ENCODE data around the gene C2orf72. TPM values are rescaled to one million over a fixed set of nuclear protein-coding genes. Genes with fewer than 3 reads are reported as not detected.

C2orf72 gene
- total and polyA plus RNA-seq, 2 of the 13 experiments (the other 11 are each of a cell fraction or from before 2014, with no cell fraction given): 147 to 203 TPM

- TF ChIP-seq KLF11 (CRISPR knock-in tag; IDR thresholded peaks at IDR 0.05): no peak
- TF ChIP-seq PRPF4 (IDR thresholded peaks at IDR 0.05; ENCODE audit: low read depth, low read length, poor library complexity, severe bottlenecking): no peak
- TF ChIP-seq ZNF20 (CRISPR knock-in tag; IDR thresholded peaks at IDR 0.05): no peak
- TF ChIP-seq NCOR1 (IDR thresholded peaks at IDR 0.05; ENCODE audit: borderline replicate concordance, low read length): no peak
- TF ChIP-seq REL (CRISPR knock-in tag; conservative IDR thresholded peaks at IDR 0.05): no peak
- TF ChIP-seq, protein P1, sequence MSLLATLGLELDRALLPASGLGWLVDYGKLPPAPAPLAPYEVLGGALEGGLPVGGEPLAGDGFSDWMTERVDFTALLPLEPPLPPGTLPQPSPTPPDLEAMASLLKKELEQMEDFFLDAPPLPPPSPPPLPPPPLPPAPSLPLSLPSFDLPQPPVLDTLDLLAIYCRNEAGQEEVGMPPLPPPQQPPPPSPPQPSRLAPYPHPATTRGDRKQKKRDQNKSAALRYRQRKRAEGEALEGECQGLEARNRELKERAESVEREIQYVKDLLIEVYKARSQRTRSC (CRISPR knock-in tag; IDR thresholded peaks at IDR 0.05; ENCODE audit: low read depth): no peak
- TF ChIP-seq, protein P2, sequence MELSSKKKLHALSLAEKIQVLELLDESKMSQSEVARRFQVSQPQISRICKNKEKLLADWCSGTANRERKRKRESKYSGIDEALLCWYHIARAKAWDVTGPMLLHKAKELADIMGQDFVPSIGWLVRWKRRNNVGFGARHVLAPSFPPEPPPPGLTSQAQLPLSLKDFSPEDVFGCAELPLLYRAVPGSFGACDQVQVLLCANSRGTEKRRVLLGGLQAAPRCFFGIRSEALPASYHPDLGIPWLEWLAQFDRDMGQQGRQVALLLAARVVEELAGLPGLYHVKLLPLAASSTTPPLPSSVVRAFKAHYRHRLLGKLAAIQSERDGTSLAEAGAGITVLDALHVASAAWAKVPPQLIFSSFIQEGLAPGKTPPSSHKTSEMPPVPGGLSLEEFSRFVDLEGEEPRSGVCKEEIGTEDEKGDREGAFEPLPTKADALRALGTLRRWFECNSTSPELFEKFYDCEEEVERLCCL (CRISPR knock-in tag; IDR thresholded peaks at IDR 0.05; ENCODE audit: borderline replicate concordance): no peak; the same call in none of the 2 replicates
- TF ChIP-seq, protein P3, sequence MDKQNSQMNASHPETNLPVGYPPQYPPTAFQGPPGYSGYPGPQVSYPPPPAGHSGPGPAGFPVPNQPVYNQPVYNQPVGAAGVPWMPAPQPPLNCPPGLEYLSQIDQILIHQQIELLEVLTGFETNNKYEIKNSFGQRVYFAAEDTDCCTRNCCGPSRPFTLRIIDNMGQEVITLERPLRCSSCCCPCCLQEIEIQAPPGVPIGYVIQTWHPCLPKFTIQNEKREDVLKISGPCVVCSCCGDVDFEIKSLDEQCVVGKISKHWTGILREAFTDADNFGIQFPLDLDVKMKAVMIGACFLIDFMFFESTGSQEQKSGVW (CRISPR knock-in tag; IDR thresholded peaks at IDR 0.05; ENCODE audit: borderline replicate concordance): peak; percentile 95; the same call in 1 of the 2 replicates
- peak; percentile 66 for TF ChIP-seq ATF7-NPFF (CRISPR knock-in tag; IDR thresholded peaks at IDR 0.05; ENCODE audit: low read depth)
- peak; percentile 64; the same call in 1 of the 2 replicates for TF ChIP-seq HOMEZ (CRISPR knock-in tag; IDR thresholded peaks at IDR 0.05; ENCODE audit: low read depth)
- TF ChIP-seq ZNF644 (CRISPR knock-in tag; IDR thresholded peaks at IDR 0.05; ENCODE audit: low read depth): no peak; the same call in 1 of the 2 replicates
- no peak; the same call in 1 of the 2 replicates for TF ChIP-seq FOXO1 (CRISPR knock-in tag; IDR thresholded peaks at IDR 0.05)
- peak; percentile 69 for TF ChIP-seq ZNF331 (CRISPR knock-in tag; IDR thresholded peaks at IDR 0.05)
- TF ChIP-seq, protein P4, sequence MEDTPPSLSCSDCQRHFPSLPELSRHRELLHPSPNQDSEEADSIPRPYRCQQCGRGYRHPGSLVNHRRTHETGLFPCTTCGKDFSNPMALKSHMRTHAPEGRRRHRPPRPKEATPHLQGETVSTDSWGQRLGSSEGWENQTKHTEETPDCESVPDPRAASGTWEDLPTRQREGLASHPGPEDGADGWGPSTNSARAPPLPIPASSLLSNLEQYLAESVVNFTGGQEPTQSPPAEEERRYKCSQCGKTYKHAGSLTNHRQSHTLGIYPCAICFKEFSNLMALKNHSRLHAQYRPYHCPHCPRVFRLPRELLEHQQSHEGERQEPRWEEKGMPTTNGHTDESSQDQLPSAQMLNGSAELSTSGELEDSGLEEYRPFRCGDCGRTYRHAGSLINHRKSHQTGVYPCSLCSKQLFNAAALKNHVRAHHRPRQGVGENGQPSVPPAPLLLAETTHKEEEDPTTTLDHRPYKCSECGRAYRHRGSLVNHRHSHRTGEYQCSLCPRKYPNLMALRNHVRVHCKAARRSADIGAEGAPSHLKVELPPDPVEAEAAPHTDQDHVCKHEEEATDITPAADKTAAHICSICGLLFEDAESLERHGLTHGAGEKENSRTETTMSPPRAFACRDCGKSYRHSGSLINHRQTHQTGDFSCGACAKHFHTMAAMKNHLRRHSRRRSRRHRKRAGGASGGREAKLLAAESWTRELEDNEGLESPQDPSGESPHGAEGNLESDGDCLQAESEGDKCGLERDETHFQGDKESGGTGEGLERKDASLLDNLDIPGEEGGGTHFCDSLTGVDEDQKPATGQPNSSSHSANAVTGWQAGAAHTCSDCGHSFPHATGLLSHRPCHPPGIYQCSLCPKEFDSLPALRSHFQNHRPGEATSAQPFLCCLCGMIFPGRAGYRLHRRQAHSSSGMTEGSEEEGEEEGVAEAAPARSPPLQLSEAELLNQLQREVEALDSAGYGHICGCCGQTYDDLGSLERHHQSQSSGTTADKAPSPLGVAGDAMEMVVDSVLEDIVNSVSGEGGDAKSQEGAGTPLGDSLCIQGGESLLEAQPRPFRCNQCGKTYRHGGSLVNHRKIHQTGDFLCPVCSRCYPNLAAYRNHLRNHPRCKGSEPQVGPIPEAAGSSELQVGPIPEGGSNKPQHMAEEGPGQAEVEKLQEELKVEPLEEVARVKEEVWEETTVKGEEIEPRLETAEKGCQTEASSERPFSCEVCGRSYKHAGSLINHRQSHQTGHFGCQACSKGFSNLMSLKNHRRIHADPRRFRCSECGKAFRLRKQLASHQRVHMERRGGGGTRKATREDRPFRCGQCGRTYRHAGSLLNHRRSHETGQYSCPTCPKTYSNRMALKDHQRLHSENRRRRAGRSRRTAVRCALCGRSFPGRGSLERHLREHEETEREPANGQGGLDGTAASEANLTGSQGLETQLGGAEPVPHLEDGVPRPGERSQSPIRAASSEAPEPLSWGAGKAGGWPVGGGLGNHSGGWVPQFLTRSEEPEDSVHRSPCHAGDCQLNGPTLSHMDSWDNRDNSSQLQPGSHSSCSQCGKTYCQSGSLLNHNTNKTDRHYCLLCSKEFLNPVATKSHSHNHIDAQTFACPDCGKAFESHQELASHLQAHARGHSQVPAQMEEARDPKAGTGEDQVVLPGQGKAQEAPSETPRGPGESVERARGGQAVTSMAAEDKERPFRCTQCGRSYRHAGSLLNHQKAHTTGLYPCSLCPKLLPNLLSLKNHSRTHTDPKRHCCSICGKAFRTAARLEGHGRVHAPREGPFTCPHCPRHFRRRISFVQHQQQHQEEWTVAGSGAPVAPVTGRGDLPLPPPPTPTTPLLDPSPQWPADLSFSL (CRISPR knock-in tag; IDR thresholded peaks at IDR 0.05): peak; percentile 31; the same call in 1 of the 2 replicates
- peak; percentile 94 for TF ChIP-seq ZNF761 (CRISPR knock-in tag; conservative IDR thresholded peaks at IDR 0.05)
- TF ChIP-seq ZFY (CRISPR knock-in tag; IDR thresholded peaks at IDR 0.05): peak; percentile 77
- TF ChIP-seq ZNF746 (CRISPR knock-in tag; IDR thresholded peaks at IDR 0.05): no peak; the same call in 1 of the 2 replicates
Measured at GRCh38 chr2:231052494-231053451, 15.4 kb downstream of the C2orf72 start (continued).

All from HepG2 (cell line).